C4-2B (cell line): ENCODE measurements around the gene TMA16.

ENCODE experiments used
- ZFX ChIP-seq: fragments of 450-650 bp; IDR thresholded peaks from 2 replicates; pipeline ENCODE4 v1.6.1; 2017
- TF ChIP-seq, protein P1 (sequence below): fragments of 450-650 bp; conservative IDR thresholded peaks from 2 replicates; pipeline ENCODE4 v1.5.1; 2017; ENCODE audit warnings: mild to moderate bottlenecking

DNA sequence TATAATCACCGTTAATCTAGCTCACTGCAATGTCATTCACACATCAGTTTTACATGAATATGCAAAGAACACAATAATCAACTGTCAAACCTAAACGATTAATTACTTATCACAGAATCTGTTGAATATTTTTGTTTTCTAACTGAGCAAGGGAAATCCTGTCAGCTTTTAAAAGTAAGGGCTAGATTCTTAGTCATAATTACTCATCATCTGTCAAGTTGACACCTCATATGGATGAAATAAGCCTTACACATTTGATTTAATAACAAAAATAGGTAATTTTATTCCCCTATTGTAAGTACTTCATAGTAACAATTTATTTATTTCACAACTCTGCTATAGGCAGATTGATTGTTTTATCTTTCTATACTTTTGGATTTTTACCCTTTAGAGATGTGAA lies 32.7 kb downstream of the TMA16 start:
- TF ChIP-seq, protein P1, sequence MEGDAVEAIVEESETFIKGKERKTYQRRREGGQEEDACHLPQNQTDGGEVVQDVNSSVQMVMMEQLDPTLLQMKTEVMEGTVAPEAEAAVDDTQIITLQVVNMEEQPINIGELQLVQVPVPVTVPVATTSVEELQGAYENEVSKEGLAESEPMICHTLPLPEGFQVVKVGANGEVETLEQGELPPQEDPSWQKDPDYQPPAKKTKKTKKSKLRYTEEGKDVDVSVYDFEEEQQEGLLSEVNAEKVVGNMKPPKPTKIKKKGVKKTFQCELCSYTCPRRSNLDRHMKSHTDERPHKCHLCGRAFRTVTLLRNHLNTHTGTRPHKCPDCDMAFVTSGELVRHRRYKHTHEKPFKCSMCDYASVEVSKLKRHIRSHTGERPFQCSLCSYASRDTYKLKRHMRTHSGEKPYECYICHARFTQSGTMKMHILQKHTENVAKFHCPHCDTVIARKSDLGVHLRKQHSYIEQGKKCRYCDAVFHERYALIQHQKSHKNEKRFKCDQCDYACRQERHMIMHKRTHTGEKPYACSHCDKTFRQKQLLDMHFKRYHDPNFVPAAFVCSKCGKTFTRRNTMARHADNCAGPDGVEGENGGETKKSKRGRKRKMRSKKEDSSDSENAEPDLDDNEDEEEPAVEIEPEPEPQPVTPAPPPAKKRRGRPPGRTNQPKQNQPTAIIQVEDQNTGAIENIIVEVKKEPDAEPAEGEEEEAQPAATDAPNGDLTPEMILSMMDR: no peak
- no peak for TF ChIP-seq ZFX
